Activated B cell treated with CpG ODN at 0.5 μM for 24 hours (primary cell): ENCODE results near the gene GALNTL6. TPM values are rescaled to one million over a fixed set of nuclear protein-coding genes. Genes with fewer than 3 reads are reported as not detected.

Experiments
- ATAC-seq: fragments of 200-7000 bp; cut with Tn5 transposase; one replicate; pipeline ENCODE4 v1.10.0; 2021; ENCODE audit warnings: low read depth, mild to moderate bottlenecking, moderate library complexity
- CTCF ChIA-PET: fragments of 350-600 bp; sonication (Branson Sonifier 250); formaldehyde crosslinking; loops from one replicate; lab custom pipeline; 2021; ENCODE audit warnings: antibody characterized with exemption; lab: Charles Lee
- POLR2A ChIA-PET: fragments of 350-600 bp; sonication (Branson Sonifier 250); formaldehyde crosslinking; loops from one replicate; lab custom pipeline; 2021; ENCODE audit warnings: antibody characterized with exemption; lab: Charles Lee
- DNase-seq: peaks from one replicate; pipeline ENCODE4 v3.0.0; 2022
- H3K27ac Mint-ChIP-seq: one replicate; pipeline ENCODE4 v1.8.0; 2020; ENCODE audit warnings: mixed read lengths
- H3K27me3 Mint-ChIP-seq: one replicate; pipeline ENCODE4 v1.8.0; 2021; ENCODE audit warnings: mixed read lengths
- H3K36me3 Mint-ChIP-seq: one replicate; pipeline ENCODE4 v1.8.0; 2021; ENCODE audit warnings: low read depth, mixed read lengths
- H3K4me1 Mint-ChIP-seq: one replicate; pipeline ENCODE4 v1.8.0; 2021; ENCODE audit warnings: mixed read lengths
- H3K4me3 Mint-ChIP-seq: one replicate; pipeline ENCODE4 v1.8.0; 2020; ENCODE audit warnings: mild to moderate bottlenecking, mixed read lengths
- H3K9me3 Mint-ChIP-seq: one replicate; pipeline ENCODE4 v1.8.0; 2020; ENCODE audit warnings: mixed read lengths
- CTCF ChIP-seq: fragments of 200-600 bp; IDR thresholded peaks from one replicate; pipeline ENCODE4 v1.8.0; 2022; ENCODE audit warnings: antibody characterized with exemption, mild to moderate bottlenecking
- intact Hi-C: fragments of 100-400 bp; cut with micrococcal nuclease; formaldehyde crosslinking; loops from one replicate; pipeline ENCODE4 v1.15.1; 2024
- total RNA-seq: library from RNA; stranded (reverse); gene quantifications from 2 replicates; pipeline ENCODE4 v1.2.3, GENCODE V29; 2022

The GALNTL6 gene
- total RNA-seq, 1 donor from 2014 or later = 0.20 TPM

GRCh38 chr4:172050911-172051310 is 237.7 kb downstream of the GALNTL6 start:
- no peaks in the 10 kb centered on the region for H3K4me1 Mint-ChIP-seq

GRCh38 chr4:172055046-172055445 is 241.8 kb downstream of the GALNTL6 start:
- no peaks in the 10 kb centered on the region for H3K4me1 Mint-ChIP-seq
- H3K9me3 Mint-ChIP-seq = no peaks in the 10 kb centered on the region
- no peaks in the 10 kb centered on the region for H3K36me3 Mint-ChIP-seq
- no peak overlapping the region for H3K4me3 Mint-ChIP-seq
- no peak overlapping the region for H3K27ac Mint-ChIP-seq
- no peak for TF ChIP-seq CTCF
- CTCF ChIA-PET = no interaction called here
- POLR2A ChIA-PET = no interaction called here
- ATAC-seq (no peak), DNase-seq (no peak)
- H3K27me3 Mint-ChIP-seq = no peaks in the 10 kb centered on the region
- intact Hi-C loops = no loop called here

More at GRCh38 chr4:172050911-172051310, 237.7 kb downstream of the GALNTL6 start:
- Mint-ChIP-seq H3K36me3 (no peaks in the 10 kb centered on the region), H3K27me3 (no peaks in the 10 kb centered on the region), H3K27ac (no peak overlapping the region), H3K4me3 (no peak overlapping the region), H3K9me3 (no peaks in the 10 kb centered on the region)
- ChIA-PET CTCF (no interaction called here), POLR2A (no interaction called here)
- ATAC-seq (no peak), DNase-seq (no peak)
- intact Hi-C loops = no loop called here
- TF ChIP-seq CTCF = no peak

GRCh38 chr4:172055498-172055897 is 242.3 kb downstream of the GALNTL6 start:
- intact Hi-C loops = no loop called here
- no peak overlapping the region for H3K27ac Mint-ChIP-seq

GRCh38 chr4:172061204-172061603 is 248.0 kb downstream of the GALNTL6 start:
- no peak for DNase-seq
- intact Hi-C loops = no loop called here
- no peaks in the 10 kb centered on the region for H3K36me3 Mint-ChIP-seq
- TF ChIP-seq CTCF = no peak
- no peaks in the 10 kb centered on the region for H3K9me3 Mint-ChIP-seq
- H3K27me3 Mint-ChIP-seq = no peaks in the 10 kb centered on the region
- CTCF ChIA-PET = no interaction called here
- no peak overlapping the region for H3K27ac Mint-ChIP-seq
- H3K4me1 Mint-ChIP-seq = no peaks in the 10 kb centered on the region
- POLR2A ChIA-PET = no interaction called here
- H3K4me3 Mint-ChIP-seq = no peak overlapping the region
- no peak for ATAC-seq

More at GRCh38 chr4:172055498-172055897, 242.3 kb downstream of the GALNTL6 start:
- CTCF ChIA-PET = no interaction called here
- Mint-ChIP-seq H3K4me1 (no peaks in the 10 kb centered on the region), H3K27me3 (no peaks in the 10 kb centered on the region), H3K36me3 (no peaks in the 10 kb centered on the region), H3K9me3 (no peaks in the 10 kb centered on the region), H3K4me3 (no peak overlapping the region)
- ATAC-seq = no peak
- POLR2A ChIA-PET = no interaction called here
- no peak for TF ChIP-seq CTCF
- DNase-seq = no peak

GRCh38 chr4:172068506-172068905 is 255.3 kb downstream of the GALNTL6 start:
- DNase-seq (no peak), ATAC-seq (no peak)
- no peak overlapping the region for H3K27ac Mint-ChIP-seq
- TF ChIP-seq CTCF = no peak
- H3K4me1 Mint-ChIP-seq = no peaks in the 10 kb centered on the region
- intact Hi-C loops = no loop called here
- H3K4me3 Mint-ChIP-seq = no peak overlapping the region
- H3K9me3 Mint-ChIP-seq = no peaks in the 10 kb centered on the region
- ChIA-PET POLR2A (no interaction called here), CTCF (no interaction called here)
- no peaks in the 10 kb centered on the region for H3K27me3 Mint-ChIP-seq
- no peaks in the 10 kb centered on the region for H3K36me3 Mint-ChIP-seq
